K562 (cell line): ENCODE measurements around the gene PYHIN1. TPM values are rescaled to one million over a fixed set of nuclear protein-coding genes. Genes with fewer than 3 reads are reported as not detected.

Source experiments
- BMI1 ChIP-seq: fragments of 150-350 bp; IDR thresholded peaks from 2 replicates; pipeline ENCODE4 v1.6.1; 2014; ENCODE audit warnings: low read length
- NR4A1 ChIP-seq, 2 experiments: fragments of 250-450 bp in 1 of 2; fragments of 450-650 bp in 1 of 2; sonication (Bioruptor Pico) in 1 of 2; IDR thresholded peaks; 2 replicates each; pipeline versions ENCODE4 v1.4.0 to v1.6.1; 2016 to 2020; ENCODE audit warnings: mild to moderate bottlenecking in 2 of 2, missing compliant biosample characterization in 1 of 2, missing genetic modification characterization in 1 of 2, moderate library complexity in 1 of 2
- TCF7 ChIP-seq: sonication (generic); IDR thresholded peaks from 2 replicates; pipeline ENCODE4 v1.6.1; 2016; ENCODE audit warnings: antibody characterized with exemption, borderline replicate concordance
- ZNF778 ChIP-seq: fragments of 450-650 bp; formaldehyde crosslinking; IDR thresholded peaks from 2 replicates; pipeline ENCODE4 v1.4.0; 2020; ENCODE audit warnings: mild to moderate bottlenecking, moderate library complexity
- polyA plus RNA-seq, 8 experiments: library from polyadenylated mRNA; depleted of rRNA in 4 of 8; stranded (reverse) in 5 of 8; unstranded in 3 of 8; fragments of >200 nt; fragmentation: Nextera tagmentation in 2 of 8; fragmentation: Illumina TruSeq in 1 of 8; extraction: Ambion mirVana in 2 of 8; extraction: Trizol in 1 of 8; gene quantifications; 2 replicates each; pipeline versions ENCODE4 v1.2.1 to v1.2.3, GENCODE V29; 2011 to 2014; ENCODE audit warnings: inconsistent platforms in 1 of 8, missing spikeins in 1 of 8
- total RNA-seq, 7 experiments: library from RNA; depleted of rRNA in 6 of 7; stranded (reverse); fragments of >200 nt in 6 of 7; fragmentation: Illumina TruSeq in 2 of 7; extraction: Trizol in 2 of 7; gene quantifications; 2 replicates each; pipeline versions ENCODE4 v1.2.1 to v1.2.3, GENCODE V29; 2011 to 2021; ENCODE audit warnings: low replicate concordance in 1 of 7
- TF ChIP-seq, protein P1 (sequence below): fragments of 200-800 bp; sonication (Bioruptor generic); IDR thresholded peaks from 2 replicates; pipeline ENCODE4 v1.6.1; 2017; ENCODE audit warnings: missing genetic modification characterization, missing compliant biosample characterization
- TF ChIP-seq, protein P2 (sequence below): fragments of 200-800 bp; sonication (Bioruptor generic); IDR thresholded peaks from 2 replicates; pipeline ENCODE4 v1.6.1; 2017; ENCODE audit warnings: missing genetic modification characterization, missing compliant biosample characterization
- TF ChIP-seq, protein P3 (sequence below), 3 experiments: fragments of 200-800 bp in 1 of 3; fragments of 250-450 bp in 1 of 3; fragments of 450-650 bp in 1 of 3; sonication (Bioruptor Pico) in 1 of 3; sonication (Bioruptor generic) in 1 of 3; formaldehyde crosslinking in 1 of 3; IDR thresholded peaks; 2 replicates each; pipeline versions ENCODE4 v1.6.1 to v1.8.0; 2016 to 2022; ENCODE audit warnings: mild to moderate bottlenecking in 2 of 3, missing genetic modification characterization in 2 of 3, missing compliant biosample characterization in 1 of 3, moderate library complexity in 1 of 3
- TF ChIP-seq, protein P4 (sequence below): fragments of 450-650 bp; conservative IDR thresholded peaks from 2 replicates; pipeline ENCODE4 v1.6.1; 2016; ENCODE audit warnings: missing genetic modification characterization, low read depth, mild to moderate bottlenecking, missing compliant biosample characterization, moderate library complexity
- TF ChIP-seq, protein P5 (sequence below): fragments of 250-450 bp; sonication (Bioruptor Pico); IDR thresholded peaks from 2 replicates; pipeline ENCODE4 v1.5.0; 2021; ENCODE audit warnings: mild to moderate bottlenecking, moderate library complexity
- TF ChIP-seq, protein P6 (sequence below): fragments of 250-450 bp; sonication (Bioruptor Pico); IDR thresholded peaks from 2 replicates; pipeline ENCODE4 v1.8.0; 2022; ENCODE audit warnings: inconsistent platforms

Gene PYHIN1
- total and polyA plus RNA-seq, 9 of the 15 experiments (the other 6 are each of a cell fraction or from before 2014, with no cell fraction given): not detected

DNA sequence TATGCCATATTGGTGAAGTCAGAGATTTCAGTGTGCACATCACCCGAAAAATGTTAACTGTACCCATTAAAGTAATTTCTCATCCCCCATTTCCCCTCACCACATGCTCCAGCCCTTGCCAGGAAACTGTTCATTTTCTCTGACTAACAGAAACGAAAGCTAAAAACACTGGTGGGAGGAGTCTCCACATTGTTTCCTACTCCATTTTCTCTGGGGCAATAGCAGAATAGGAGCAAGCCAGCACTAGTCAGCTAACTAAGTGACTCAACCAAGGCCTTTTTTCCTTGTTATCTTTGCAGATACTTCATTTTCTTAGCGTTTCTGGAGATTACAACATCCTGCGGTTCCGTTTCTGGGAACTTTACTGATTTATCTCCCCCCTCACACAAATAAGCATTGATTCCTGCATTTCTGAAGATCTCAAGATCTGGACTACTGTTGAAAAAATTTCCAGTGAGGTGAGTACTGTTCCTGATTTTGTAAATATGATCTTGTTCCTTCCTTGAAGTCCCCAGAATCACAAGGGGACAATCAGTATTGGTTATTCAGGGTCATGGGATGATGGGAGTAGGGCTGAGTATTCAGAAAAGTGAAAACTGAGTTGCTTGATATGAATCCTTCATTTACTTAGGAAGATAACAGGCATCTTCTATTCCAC is 78.5 kb downstream of the PYHIN1 start, which contains the start of gene IFI16 (continued):
- TF ChIP-seq, protein P1, sequence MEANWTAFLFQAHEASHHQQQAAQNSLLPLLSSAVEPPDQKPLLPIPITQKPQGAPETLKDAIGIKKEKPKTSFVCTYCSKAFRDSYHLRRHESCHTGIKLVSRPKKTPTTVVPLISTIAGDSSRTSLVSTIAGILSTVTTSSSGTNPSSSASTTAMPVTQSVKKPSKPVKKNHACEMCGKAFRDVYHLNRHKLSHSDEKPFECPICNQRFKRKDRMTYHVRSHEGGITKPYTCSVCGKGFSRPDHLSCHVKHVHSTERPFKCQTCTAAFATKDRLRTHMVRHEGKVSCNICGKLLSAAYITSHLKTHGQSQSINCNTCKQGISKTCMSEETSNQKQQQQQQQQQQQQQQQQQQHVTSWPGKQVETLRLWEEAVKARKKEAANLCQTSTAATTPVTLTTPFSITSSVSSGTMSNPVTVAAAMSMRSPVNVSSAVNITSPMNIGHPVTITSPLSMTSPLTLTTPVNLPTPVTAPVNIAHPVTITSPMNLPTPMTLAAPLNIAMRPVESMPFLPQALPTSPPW (CRISPR knock-in tag): peak; percentile 97
- TF ChIP-seq TCF7 (no peak), ZNF778 (no peak), NR4A1 (CRISPR knock-in tag; IDR thresholded peaks at IDR 0.05) (no peak), NR4A1 (tag; IDR thresholded peaks at IDR 0.05) (0 out of 2 replicates have a peak, but pooled peaks have one; percentile 48), BMI1 (no peak)
- TF ChIP-seq, protein P2, sequence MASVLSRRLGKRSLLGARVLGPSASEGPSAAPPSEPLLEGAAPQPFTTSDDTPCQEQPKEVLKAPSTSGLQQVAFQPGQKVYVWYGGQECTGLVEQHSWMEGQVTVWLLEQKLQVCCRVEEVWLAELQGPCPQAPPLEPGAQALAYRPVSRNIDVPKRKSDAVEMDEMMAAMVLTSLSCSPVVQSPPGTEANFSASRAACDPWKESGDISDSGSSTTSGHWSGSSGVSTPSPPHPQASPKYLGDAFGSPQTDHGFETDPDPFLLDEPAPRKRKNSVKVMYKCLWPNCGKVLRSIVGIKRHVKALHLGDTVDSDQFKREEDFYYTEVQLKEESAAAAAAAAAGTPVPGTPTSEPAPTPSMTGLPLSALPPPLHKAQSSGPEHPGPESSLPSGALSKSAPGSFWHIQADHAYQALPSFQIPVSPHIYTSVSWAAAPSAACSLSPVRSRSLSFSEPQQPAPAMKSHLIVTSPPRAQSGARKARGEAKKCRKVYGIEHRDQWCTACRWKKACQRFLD (CRISPR knock-in tag): peak; percentile 7; the same call in 1 of the 2 replicates
- TF ChIP-seq, protein P3, sequence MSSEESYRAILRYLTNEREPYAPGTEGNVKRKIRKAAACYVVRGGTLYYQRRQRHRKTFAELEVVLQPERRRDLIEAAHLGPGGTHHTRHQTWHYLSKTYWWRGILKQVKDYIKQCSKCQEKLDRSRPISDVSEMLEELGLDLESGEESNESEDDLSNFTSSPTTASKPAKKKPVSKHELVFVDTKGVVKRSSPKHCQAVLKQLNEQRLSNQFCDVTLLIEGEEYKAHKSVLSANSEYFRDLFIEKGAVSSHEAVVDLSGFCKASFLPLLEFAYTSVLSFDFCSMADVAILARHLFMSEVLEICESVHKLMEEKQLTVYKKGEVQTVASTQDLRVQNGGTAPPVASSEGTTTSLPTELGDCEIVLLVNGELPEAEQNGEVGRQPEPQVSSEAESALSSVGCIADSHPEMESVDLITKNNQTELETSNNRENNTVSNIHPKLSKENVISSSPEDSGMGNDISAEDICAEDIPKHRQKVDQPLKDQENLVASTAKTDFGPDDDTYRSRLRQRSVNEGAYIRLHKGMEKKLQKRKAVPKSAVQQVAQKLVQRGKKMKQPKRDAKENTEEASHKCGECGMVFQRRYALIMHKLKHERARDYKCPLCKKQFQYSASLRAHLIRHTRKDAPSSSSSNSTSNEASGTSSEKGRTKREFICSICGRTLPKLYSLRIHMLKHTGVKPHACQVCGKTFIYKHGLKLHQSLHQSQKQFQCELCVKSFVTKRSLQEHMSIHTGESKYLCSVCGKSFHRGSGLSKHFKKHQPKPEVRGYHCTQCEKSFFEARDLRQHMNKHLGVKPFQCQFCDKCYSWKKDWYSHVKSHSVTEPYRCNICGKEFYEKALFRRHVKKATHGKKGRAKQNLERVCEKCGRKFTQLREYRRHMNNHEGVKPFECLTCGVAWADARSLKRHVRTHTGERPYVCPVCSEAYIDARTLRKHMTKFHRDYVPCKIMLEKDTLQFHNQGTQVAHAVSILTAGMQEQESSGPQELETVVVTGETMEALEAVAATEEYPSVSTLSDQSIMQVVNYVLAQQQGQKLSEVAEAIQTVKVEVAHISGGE (CRISPR knock-in tag; IDR thresholded peaks at IDR 0.05): no peak
- TF ChIP-seq, protein P4, sequence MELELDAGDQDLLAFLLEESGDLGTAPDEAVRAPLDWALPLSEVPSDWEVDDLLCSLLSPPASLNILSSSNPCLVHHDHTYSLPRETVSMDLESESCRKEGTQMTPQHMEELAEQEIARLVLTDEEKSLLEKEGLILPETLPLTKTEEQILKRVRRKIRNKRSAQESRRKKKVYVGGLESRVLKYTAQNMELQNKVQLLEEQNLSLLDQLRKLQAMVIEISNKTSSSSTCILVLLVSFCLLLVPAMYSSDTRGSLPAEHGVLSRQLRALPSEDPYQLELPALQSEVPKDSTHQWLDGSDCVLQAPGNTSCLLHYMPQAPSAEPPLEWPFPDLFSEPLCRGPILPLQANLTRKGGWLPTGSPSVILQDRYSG (tag): 0 out of 2 replicates have a peak, but pooled peaks have one; percentile 44
- TF ChIP-seq, protein P5, sequence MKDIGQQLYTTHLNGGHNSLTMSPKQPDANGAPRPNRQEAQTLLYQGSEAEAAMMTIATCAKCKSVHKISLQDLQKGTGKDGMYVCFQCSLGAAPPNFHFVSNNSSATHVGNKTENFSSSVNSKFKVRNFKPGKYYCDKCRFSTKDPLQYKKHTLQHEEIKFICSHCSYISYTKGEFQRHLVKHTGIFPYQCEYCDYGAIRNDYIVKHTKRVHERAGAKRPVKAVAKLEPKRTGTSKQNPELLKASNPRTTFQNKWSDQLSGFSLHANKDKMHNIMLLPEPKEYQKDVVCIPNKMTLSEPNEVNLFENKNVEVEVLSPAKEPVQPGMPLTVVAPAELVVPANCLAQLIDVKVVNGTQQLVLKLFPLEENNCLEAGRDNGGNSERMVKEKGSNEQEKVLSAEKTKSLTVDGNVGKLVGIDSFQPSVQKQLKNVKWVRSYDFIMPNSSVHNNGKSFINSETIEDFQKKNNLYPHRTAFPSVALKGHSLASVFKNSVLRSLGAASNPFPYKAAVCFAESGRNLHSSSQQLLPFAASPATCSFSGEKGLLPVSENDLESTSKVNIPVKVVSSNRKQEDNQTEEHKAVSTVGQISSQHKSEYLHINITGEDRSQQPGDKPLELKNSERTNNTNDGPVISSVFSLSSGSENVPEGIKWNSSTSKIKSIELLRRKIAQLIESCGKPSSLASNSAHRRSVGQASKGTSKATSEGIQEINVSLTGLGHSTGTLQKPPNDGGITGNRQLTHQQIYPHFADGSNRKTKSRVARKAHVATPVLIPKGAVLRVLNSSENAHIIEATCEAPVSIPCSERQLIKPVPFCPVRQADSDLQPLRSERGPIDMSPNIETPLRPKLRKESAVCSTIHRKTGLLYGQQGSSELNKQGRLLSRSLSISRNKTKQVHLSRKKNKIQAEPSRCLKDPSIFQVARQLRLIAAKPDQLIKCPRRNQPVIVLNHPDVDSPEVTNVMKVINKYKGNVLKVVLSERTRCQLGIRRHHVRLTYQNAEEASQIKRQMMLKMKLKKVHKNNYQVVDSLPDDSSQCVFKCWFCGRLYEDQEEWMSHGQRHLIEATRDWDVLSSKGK: no peak
- TF ChIP-seq, protein P6, sequence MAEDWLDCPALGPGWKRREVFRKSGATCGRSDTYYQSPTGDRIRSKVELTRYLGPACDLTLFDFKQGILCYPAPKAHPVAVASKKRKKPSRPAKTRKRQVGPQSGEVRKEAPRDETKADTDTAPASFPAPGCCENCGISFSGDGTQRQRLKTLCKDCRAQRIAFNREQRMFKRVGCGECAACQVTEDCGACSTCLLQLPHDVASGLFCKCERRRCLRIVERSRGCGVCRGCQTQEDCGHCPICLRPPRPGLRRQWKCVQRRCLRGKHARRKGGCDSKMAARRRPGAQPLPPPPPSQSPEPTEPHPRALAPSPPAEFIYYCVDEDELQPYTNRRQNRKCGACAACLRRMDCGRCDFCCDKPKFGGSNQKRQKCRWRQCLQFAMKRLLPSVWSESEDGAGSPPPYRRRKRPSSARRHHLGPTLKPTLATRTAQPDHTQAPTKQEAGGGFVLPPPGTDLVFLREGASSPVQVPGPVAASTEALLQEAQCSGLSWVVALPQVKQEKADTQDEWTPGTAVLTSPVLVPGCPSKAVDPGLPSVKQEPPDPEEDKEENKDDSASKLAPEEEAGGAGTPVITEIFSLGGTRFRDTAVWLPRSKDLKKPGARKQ (CRISPR knock-in tag): no peak
- TF ChIP-seq, all 486 proteins: peak for 79
